ENCODE measurements around the gene AARS2.

GRCh38 chr6:44292661-44293365, 20.3 kb downstream of the AARS2 start:
- TF ChIP-seq POLR2A (IDR thresholded peaks at IDR 0.05) (no peak), CTCF (IDR thresholded peaks at IDR 0.05) (no peak), POLR2AphosphoS5 (IDR thresholded peaks at IDR 0.05) (no peak), EP300 (IDR thresholded peaks at IDR 0.05) (no peak)

Data from gastroesophageal sphincter (tissue), 3 donors.